Chondrocyte (in vitro differentiated cells): Measurements from ENCODE around the gene BMPER. TPM values are rescaled to one million over a fixed set of nuclear protein-coding genes. Genes with fewer than 3 reads are reported as not detected.

Source experiments
- DNase-seq: peaks from one replicate; pipeline ENCODE4 v3.0.0; 2021; ENCODE audit warnings: mixed read lengths, low spot score
- H3K27ac Mint-ChIP-seq: one replicate; pipeline ENCODE4 v1.8.0; 2021; ENCODE audit warnings: mild to moderate bottlenecking, moderate library complexity, mixed read lengths; ENCODE audit not compliant: unreplicated experiment
- H3K27me3 Mint-ChIP-seq: 2 replicates; pipeline ENCODE4 v1.8.0; 2021; ENCODE audit warnings: low read depth, mixed read lengths
- H3K36me3 Mint-ChIP-seq: 2 replicates; pipeline ENCODE4 v1.8.0; 2021; ENCODE audit warnings: low read depth, mixed read lengths
- H3K4me1 Mint-ChIP-seq: 2 replicates; pipeline ENCODE4 v1.8.0; 2021; ENCODE audit warnings: low read depth, mild to moderate bottlenecking, mixed read lengths
- H3K4me3 Mint-ChIP-seq: one replicate; pipeline ENCODE4 v1.8.0; 2021; ENCODE audit warnings: mild to moderate bottlenecking, moderate library complexity, mixed read lengths; ENCODE audit not compliant: unreplicated experiment
- H3K9me3 Mint-ChIP-seq: 2 replicates; pipeline ENCODE4 v1.8.0; 2021; ENCODE audit warnings: low read depth, mixed read lengths
- total RNA-seq: library from RNA; stranded (reverse); gene quantifications from 3 replicates; pipeline ENCODE4 v1.2.1, GENCODE V29; 2021
- TF ChIP-seq, protein P1 (sequence below): fragments of 200-600 bp; sonication (generic); IDR thresholded peaks from 2 replicates; pipeline ENCODE4 v1.5.0; 2021; ENCODE audit warnings: antibody characterized with exemption, mild to moderate bottlenecking, moderate library complexity

Gene BMPER
- total RNA-seq, 1 donor from 2014 or later: 0.30 TPM

DNA sequence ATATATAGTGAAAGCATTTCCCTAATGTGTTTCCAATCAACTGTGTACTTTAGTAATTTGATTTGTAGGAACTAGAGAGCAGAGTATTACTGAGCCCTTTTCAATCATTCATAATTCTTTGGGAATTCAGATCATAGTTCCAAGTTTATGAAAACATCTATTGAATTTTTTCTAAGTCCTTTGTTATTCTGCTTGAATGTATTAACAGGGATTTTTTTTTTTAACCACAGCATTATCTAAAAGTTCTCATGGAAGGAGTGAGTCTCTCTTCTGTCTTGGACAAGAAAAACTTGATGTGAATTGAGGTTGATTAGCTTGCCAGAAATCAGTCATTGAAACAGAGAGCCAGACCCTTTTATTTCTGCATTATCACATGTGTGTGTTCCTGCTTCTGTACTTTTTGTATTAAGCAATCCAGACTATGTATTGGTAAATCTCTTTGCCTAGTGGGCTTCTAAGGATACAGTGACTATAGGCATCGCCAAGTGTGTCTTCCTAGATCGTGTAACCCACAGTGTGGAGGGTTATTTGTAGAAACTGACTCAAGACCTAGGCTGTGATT is 59.9 kb downstream of the BMPER start:
- DNase-seq: no peak
- Mint-ChIP-seq H3K9me3 (no peaks in the 10 kb centered on the region), H3K36me3 (no peaks in the 10 kb centered on the region), H3K4me3 (no peak overlapping the region), H3K4me1 (no peaks in the 10 kb centered on the region), H3K27me3 (no peaks in the 10 kb centered on the region), H3K27ac (no peak overlapping the region)
- TF ChIP-seq, protein P1, sequence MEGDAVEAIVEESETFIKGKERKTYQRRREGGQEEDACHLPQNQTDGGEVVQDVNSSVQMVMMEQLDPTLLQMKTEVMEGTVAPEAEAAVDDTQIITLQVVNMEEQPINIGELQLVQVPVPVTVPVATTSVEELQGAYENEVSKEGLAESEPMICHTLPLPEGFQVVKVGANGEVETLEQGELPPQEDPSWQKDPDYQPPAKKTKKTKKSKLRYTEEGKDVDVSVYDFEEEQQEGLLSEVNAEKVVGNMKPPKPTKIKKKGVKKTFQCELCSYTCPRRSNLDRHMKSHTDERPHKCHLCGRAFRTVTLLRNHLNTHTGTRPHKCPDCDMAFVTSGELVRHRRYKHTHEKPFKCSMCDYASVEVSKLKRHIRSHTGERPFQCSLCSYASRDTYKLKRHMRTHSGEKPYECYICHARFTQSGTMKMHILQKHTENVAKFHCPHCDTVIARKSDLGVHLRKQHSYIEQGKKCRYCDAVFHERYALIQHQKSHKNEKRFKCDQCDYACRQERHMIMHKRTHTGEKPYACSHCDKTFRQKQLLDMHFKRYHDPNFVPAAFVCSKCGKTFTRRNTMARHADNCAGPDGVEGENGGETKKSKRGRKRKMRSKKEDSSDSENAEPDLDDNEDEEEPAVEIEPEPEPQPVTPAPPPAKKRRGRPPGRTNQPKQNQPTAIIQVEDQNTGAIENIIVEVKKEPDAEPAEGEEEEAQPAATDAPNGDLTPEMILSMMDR: no peak

DNA sequence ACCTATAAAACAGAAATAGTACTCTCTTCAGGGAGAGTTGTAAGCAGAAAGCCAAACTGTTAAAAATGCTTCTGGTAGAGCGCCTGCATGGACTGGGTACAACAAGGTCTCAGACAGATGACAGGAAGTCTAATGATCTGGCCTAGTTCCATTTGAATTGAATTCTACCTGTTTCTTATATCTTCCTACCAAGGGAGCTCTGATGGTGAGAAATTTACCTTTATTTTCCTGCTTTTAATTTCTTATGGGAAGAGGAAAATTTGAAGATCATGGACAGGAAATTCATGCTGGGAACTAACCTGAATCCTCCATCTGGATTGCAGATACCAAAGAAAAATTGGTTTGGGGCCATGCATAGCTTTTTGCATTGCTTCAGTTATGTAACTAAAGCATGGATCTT is 63.3 kb downstream of the BMPER start:
- no peaks in the 10 kb centered on the region for H3K36me3 Mint-ChIP-seq
- no peaks in the 10 kb centered on the region for H3K27me3 Mint-ChIP-seq

DNA sequence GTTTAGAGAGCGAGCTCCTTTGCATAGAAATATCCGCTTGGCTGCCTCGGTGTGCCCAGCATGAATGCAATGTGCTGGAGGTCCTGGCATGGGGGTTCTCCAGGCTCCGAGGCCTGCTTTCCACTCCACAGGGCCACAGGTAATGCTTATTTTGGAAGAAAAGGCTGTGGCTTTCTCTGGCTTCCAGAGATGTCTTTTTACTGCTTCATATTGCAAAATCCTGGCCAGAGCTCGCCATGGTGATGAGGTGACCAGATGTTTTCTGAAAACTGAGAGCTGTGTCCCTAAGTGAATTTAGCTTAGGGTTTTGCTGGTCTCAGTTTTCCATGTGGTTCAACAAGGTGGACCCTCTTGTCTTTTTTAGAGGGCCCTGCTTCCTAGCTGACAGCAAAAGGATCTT is 65.2 kb downstream of the BMPER start:
- H3K27ac Mint-ChIP-seq: no peak overlapping the region
- no peaks in the 10 kb centered on the region for H3K27me3 Mint-ChIP-seq

More for the DNA sequence above, 63.3 kb downstream of the BMPER start:
- TF ChIP-seq, protein P1: no peak
- DNase-seq: no peak
- Mint-ChIP-seq H3K27ac (no peak overlapping the region), H3K9me3 (no peaks in the 10 kb centered on the region), H3K4me1 (no peaks in the 10 kb centered on the region), H3K4me3 (no peak overlapping the region)

DNA sequence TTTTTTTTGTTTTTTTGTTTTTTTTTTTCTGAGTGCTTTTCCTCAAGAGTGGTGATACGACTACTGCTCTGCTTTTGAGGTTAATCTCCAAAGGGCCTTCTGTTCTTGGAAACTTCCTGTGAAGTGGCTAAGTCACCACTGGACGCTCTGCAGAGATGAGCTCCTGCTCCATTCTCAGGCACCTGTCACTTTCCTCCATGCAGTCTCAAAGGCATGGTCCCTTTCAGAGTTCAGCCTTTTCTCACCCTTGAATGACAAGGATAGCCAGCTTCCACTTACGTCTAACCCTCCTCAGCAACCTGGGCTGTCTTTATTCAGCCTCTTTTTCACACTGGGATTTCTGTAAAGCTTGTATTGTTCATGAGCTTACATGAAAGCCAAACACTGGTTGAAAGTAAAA is 65.8 kb downstream of the BMPER start:
- TF ChIP-seq, protein P1: no peak
- Mint-ChIP-seq H3K9me3 (no peaks in the 10 kb centered on the region), H3K36me3 (no peaks in the 10 kb centered on the region), H3K4me3 (no peak overlapping the region), H3K27me3 (no peaks in the 10 kb centered on the region), H3K27ac (no peak overlapping the region), H3K4me1 (no peaks in the 10 kb centered on the region)
- no peak for DNase-seq

More for the DNA sequence above, 65.2 kb downstream of the BMPER start:
- DNase-seq: no peak
- no peak overlapping the region for H3K4me3 Mint-ChIP-seq
- no peaks in the 10 kb centered on the region for H3K4me1 Mint-ChIP-seq
- no peaks in the 10 kb centered on the region for H3K9me3 Mint-ChIP-seq
- TF ChIP-seq, protein P1: no peak
- no peaks in the 10 kb centered on the region for H3K36me3 Mint-ChIP-seq

DNA sequence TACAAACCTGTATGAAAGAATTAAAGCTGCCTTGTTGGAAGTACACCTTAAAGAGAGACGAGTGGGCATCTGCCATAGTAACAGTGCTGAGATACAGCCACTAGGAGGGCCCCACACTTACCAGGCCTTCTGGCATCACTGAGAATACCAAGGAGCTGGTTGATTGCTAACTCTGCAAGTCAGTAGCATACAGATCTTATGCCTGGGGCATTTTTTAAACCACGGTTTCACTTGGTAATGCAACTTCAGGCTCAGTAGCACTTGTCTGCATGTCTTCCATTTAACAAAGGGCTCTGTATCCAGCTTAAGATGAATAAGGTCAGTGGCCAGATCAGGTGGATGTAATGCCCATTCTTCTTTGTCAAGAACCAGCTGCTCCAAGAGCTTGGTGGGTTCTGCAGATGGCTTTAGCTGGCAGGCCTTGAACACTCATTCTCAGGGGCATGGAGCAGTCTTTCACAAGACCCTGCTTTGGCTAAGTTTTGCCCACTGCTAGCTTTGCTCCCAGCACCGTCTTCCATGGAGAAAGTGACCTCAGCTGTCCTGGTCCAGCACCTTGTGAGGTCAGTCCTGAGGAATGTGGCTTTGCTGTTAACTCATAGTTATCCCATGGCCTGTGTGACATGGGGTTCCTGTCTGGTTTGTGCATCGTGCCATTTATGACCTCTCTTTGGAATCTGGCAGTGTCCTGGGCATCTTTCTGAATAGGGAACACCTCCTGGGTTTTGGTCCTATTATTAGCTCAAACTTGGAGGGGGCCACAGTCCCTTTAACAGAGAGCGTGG is 68.1 kb downstream of the BMPER start:
- Mint-ChIP-seq H3K36me3 (no peaks in the 10 kb centered on the region), H3K27me3 (no peaks in the 10 kb centered on the region), H3K27ac (no peak overlapping the region), H3K4me3 (no peak overlapping the region), H3K4me1 (no peaks in the 10 kb centered on the region), H3K9me3 (no peaks in the 10 kb centered on the region)
- DNase-seq: no peak
- TF ChIP-seq, protein P1: no peak
